Cardiac muscle cell (in vitro differentiated cells and primary cell): ENCODE measurements around the gene CKAP2L. TPM values are rescaled to one million over a fixed set of nuclear protein-coding genes. Genes with fewer than 3 reads are reported as not detected.

ENCODE experiments used
- DNase-seq, 2 donors: peaks; one replicate each; pipeline versions ENCODE4 v3.0.0 to v3.0.0-alpha.2; 2010 to 2017; ENCODE audit warnings: low read depth in 1 of 2, low spot score in 1 of 2
- H3K27ac ChIP-seq: fragments of 200-600 bp; sonication (generic); 2 replicates; pipeline ENCODE4 v1.5.1; 2016
- H3K27me3 ChIP-seq: fragments of 200-600 bp; sonication (generic); 2 replicates; pipeline ENCODE4 v1.6.0; 2016; ENCODE audit warnings: control low read depth
- H3K36me3 ChIP-seq: fragments of 200-600 bp; sonication (generic); 2 replicates; pipeline ENCODE4 v1.5.1; 2016; ENCODE audit warnings: control low read depth
- H3K4me1 ChIP-seq: fragments of 200-600 bp; sonication (generic); 2 replicates; pipeline ENCODE4 v1.8.1; 2017; ENCODE audit warnings: low read depth, mild to moderate bottlenecking, mixed run types
- H3K4me3 ChIP-seq: fragments of 200-600 bp; sonication (generic); 2 replicates; pipeline ENCODE4 v1.5.1; 2016; ENCODE audit warnings: mild to moderate bottlenecking
- H3K9me3 ChIP-seq: fragments of 200-600 bp; sonication (generic); 2 replicates; pipeline ENCODE4 v1.5.1; 2017; ENCODE audit warnings: low read depth, mild to moderate bottlenecking, control low read depth
- CTCF ChIP-seq: IDR thresholded peaks from 2 replicates; pipeline ENCODE4 v1.5.1; 2012; ENCODE audit warnings: low read depth, mild to moderate bottlenecking, low read length
- polyA plus RNA-seq: library from polyadenylated mRNA; unstranded; fragments of >200 nt; fragmentation: Nextera tagmentation; extraction: Ambion mirVana; gene quantifications from 2 replicates; pipeline ENCODE4 v1.2.1, GENCODE V29; 2016
- total RNA-seq: library from RNA; depleted of rRNA; stranded (reverse); fragments of >200 nt; gene quantifications from 2 replicates; pipeline ENCODE4 v1.2.3, GENCODE V29; 2016

Gene CKAP2L
- total and polyA plus RNA-seq, 2 experiments from 2014 or later = 4.0 to 13.7 TPM

- Histone ChIP-seq H3K27me3 (no peaks in the 10 kb centered on the region), H3K9me3 (no peaks in the 10 kb centered on the region), H3K36me3 (no peaks in the 10 kb centered on the region), H3K4me1 (no peaks in the 10 kb centered on the region), H3K27ac (no peak overlapping the region), H3K4me3 (no peak overlapping the region)
- no peak for TF ChIP-seq CTCF
- peak in 1 of 2 donors; percentile 92 for DNase-seq
Observed at GRCh38 chr2:112794131-112794733, 29.8 kb upstream of the CKAP2L start.

- no peak for TF ChIP-seq CTCF
- Histone ChIP-seq H3K4me1 (no peaks in the 10 kb centered on the region), H3K27me3 (no peaks in the 10 kb centered on the region), H3K4me3 (no peak overlapping the region), H3K27ac (no peak overlapping the region), H3K9me3 (no peaks in the 10 kb centered on the region), H3K36me3 (no peaks in the 10 kb centered on the region)
- DNase-seq = peak in 1 of 2 donors; percentile 33
Observed at GRCh38 chr2:112793449-112793978, 29.1 kb upstream of the CKAP2L start.

- Histone ChIP-seq H3K4me3 (no peak overlapping the region), H3K27ac (no peak overlapping the region), H3K27me3 (no peaks in the 10 kb centered on the region), H3K9me3 (no peaks in the 10 kb centered on the region), H3K36me3 (no peaks in the 10 kb centered on the region), H3K4me1 (no peaks in the 10 kb centered on the region)
- DNase-seq = no peak
- TF ChIP-seq CTCF = no peak
Observed at GRCh38 chr2:112792419-112792818, 28.0 kb upstream of the CKAP2L start.

- Histone ChIP-seq H3K4me1 (no peaks in the 10 kb centered on the region), H3K4me3 (no peak overlapping the region), H3K36me3 (no peaks in the 10 kb centered on the region), H3K27me3 (no peaks in the 10 kb centered on the region), H3K27ac (no peak overlapping the region), H3K9me3 (no peaks in the 10 kb centered on the region)
- TF ChIP-seq CTCF = no peak
- no peak for DNase-seq
Observed at GRCh38 chr2:112791693-112792230, 27.4 kb upstream of the CKAP2L start.

- DNase-seq = no peak
- Histone ChIP-seq H3K9me3 (no peaks in the 10 kb centered on the region), H3K27ac (no peak overlapping the region)
Observed at GRCh38 chr2:112791019-112791418, 26.6 kb upstream of the CKAP2L start.

More at GRCh38 chr2:112791019-112791418, 26.6 kb upstream of the CKAP2L start:
- Histone ChIP-seq H3K4me3 (no peak overlapping the region), H3K36me3 (no peaks in the 10 kb centered on the region), H3K4me1 (no peaks in the 10 kb centered on the region), H3K27me3 (no peaks in the 10 kb centered on the region)
- no peak for TF ChIP-seq CTCF
